ENCODE results near the gene RECQL.
"Not testable (repeated sequence)": the region's sequence is repeated elsewhere in the genome, so short reads cannot be mapped to it uniquely, and the experiment has no call there.

DNA sequence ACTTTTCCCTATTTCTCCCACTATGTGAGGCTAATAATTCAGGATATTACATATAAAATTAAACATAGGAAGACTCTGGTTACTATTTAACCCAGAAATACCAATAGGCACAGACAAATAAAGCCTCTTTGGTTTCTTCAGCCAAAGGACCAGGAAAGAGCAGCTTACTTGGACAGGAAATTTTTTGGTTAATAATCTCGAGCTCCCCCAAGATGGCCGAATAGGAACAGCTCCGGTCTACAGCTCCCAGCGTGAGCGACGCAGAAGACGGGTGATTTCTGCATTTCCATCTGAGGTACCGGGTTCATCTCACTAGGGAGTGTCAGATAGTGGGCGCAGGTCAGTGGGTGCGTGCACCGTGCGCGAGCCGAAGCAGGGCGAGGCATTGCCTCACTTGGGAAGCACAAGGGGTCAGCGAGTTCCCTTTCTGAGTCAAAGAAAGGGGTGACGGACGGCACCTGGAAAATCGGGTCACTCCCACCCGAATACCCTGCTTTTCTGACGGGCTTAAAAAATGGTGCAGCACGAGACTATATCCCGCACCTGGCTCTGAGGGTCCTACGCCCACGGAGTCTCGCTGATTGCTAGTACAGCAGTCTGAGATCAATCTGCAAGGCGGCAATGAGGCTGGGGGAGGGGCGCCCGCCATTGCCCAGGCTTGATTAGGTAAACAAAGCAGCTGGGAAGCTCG lies 82.3 kb downstream of the RECQL start:
- not testable (repeated sequence) for TF ChIP-seq CTCF, POLR2A (IDR thresholded peaks at IDR 0.05)
